Neuronal stem cell (in vitro differentiated cells): ENCODE measurements around the gene P3H2.

Experiments
- DNase-seq: peaks from one replicate; pipeline ENCODE4 v3.0.0-alpha.2; 2013; ENCODE audit warnings: low spot score
- H2AFZ ChIP-seq: one replicate; pipeline ENCODE4 v1.6.1; 2013; ENCODE audit warnings: mild to moderate bottlenecking, low read length, inconsistent platforms
- H2AK5ac ChIP-seq: 2 replicates; pipeline ENCODE4 v1.6.1; 2013; ENCODE audit warnings: low read depth, mild to moderate bottlenecking, inconsistent platforms, low read length, moderate library complexity, mixed read lengths
- H2BK120ac ChIP-seq: 2 replicates; pipeline ENCODE4 v1.6.1; 2013; ENCODE audit warnings: low read depth, mild to moderate bottlenecking, inconsistent platforms, low read length, moderate library complexity, mixed read lengths
- H2BK12ac ChIP-seq: one replicate; pipeline ENCODE4 v1.6.1; 2013; ENCODE audit warnings: low read length, inconsistent platforms
- H2BK15ac ChIP-seq: 2 replicates; pipeline ENCODE4 v1.6.1; 2013; ENCODE audit warnings: mild to moderate bottlenecking, low read length, inconsistent platforms, mixed read lengths
- H2BK5ac ChIP-seq: one replicate; pipeline ENCODE4 v1.6.1; 2013; ENCODE audit warnings: inconsistent platforms, mild to moderate bottlenecking, low read length, moderate library complexity
- H3K14ac ChIP-seq: one replicate; pipeline ENCODE4 v1.6.1; 2013; ENCODE audit warnings: low read length, inconsistent platforms
- H3K18ac ChIP-seq: 2 replicates; pipeline ENCODE4 v1.6.1; 2013; ENCODE audit warnings: low read length, inconsistent platforms
- H3K23ac ChIP-seq: 2 replicates; pipeline ENCODE4 v1.6.1; 2013; ENCODE audit warnings: low read depth, mild to moderate bottlenecking, mixed read lengths, low read length, inconsistent platforms; ENCODE audit not compliant: poor library complexity
- H3K27ac ChIP-seq: replicated peaks from 3 replicates; pipeline ENCODE4 v1.5.1; 2013; ENCODE audit warnings: low read length, inconsistent platforms
- H3K27me3 ChIP-seq, 3 experiments: 2 replicates each; pipeline ENCODE4 v1.6.1; 2013; ENCODE audit warnings: low read length in 3 of 3, mild to moderate bottlenecking in 2 of 3, inconsistent platforms in 1 of 3, low read depth in 1 of 3, mixed read lengths in 1 of 3, moderate library complexity in 1 of 3; ENCODE audit not compliant: control insufficient read depth in 3 of 3, insufficient read depth in 3 of 3
- H3K36me3 ChIP-seq, 2 donors: replicated peaks in 1 of 2; 2 replicates each; pipeline ENCODE4 v1.6.1; 2013; ENCODE audit warnings: low read length in 2 of 2; ENCODE audit not compliant: control insufficient read depth in 2 of 2, insufficient read depth in 2 of 2
- H3K4ac ChIP-seq: 2 replicates; pipeline ENCODE4 v1.6.1; 2013; ENCODE audit warnings: inconsistent platforms, mild to moderate bottlenecking, low read length, moderate library complexity
- H3K4me1 ChIP-seq, 2 donors: 1 replicate in 1 of 2; 2 replicates in 1 of 2; pipeline ENCODE4 v1.6.1; 2013; ENCODE audit warnings: low read length in 2 of 2, low read depth in 1 of 2; ENCODE audit not compliant: control insufficient read depth in 2 of 2, insufficient read depth in 1 of 2
- H3K4me2 ChIP-seq: one replicate; pipeline ENCODE4 v1.6.1; 2013; ENCODE audit warnings: mild to moderate bottlenecking, low read length, inconsistent platforms; ENCODE audit not compliant: insufficient read depth, poor library complexity, severe bottlenecking
- H3K4me3 ChIP-seq, 2 donors: 2 replicates each; pipeline ENCODE4 v1.5.1; 2013; ENCODE audit warnings: low read length in 2 of 2, mild to moderate bottlenecking in 2 of 2, inconsistent platforms in 1 of 2, moderate library complexity in 1 of 2
- H3K79me1 ChIP-seq: one replicate; pipeline ENCODE4 v1.6.1; 2013; ENCODE audit warnings: low read depth, mild to moderate bottlenecking, inconsistent platforms, low read length, moderate library complexity
- H3K9ac ChIP-seq: one replicate; pipeline ENCODE4 v1.6.1; 2013; ENCODE audit warnings: mild to moderate bottlenecking, low read depth, low read length, inconsistent platforms; ENCODE audit not compliant: poor library complexity
- H3K9me3 ChIP-seq, 2 donors: replicated peaks in 1 of 2; 2 replicates each; pipeline versions ENCODE3 to v1.6.1; 2013; ENCODE audit warnings: low read length in 2 of 2, mild to moderate bottlenecking in 2 of 2, inconsistent platforms in 1 of 2, low read depth in 1 of 2, mixed read lengths in 1 of 2, moderate library complexity in 1 of 2; ENCODE audit not compliant: control insufficient read depth in 2 of 2, insufficient read depth in 1 of 2
- H4K8ac ChIP-seq: one replicate; pipeline ENCODE4 v1.6.1; 2013; ENCODE audit warnings: low read depth, mild to moderate bottlenecking, inconsistent platforms, low read length, moderate library complexity
- H4K91ac ChIP-seq: one replicate; pipeline ENCODE4 v1.6.1; 2013; ENCODE audit warnings: low read length, low read depth, mild to moderate bottlenecking, inconsistent platforms; ENCODE audit not compliant: poor library complexity
- WGBS, 2 donors: extraction: QIAGEN DNeasy Blood & Tissue Kit; methylation state at CpG; one replicate each; pipeline ENCODE4 v1.1.7; 2013; ENCODE audit warnings: missing lambda C conversion rate in 2 of 2, mixed read lengths in 1 of 2; ENCODE audit not compliant: insufficient read length in 2 of 2, insufficient replicate concordance in 1 of 2; ENCODE audit errors: extremely low coverage in 2 of 2; 5-methylcytosine and 5-hydroxymethylcytosine counted together

Gene P3H2

GRCh38 chr3:190063490-190063889 is 57.2 kb downstream of the P3H2 start:
- Histone ChIP-seq H4K8ac (no peak overlapping the region), H3K4me3 (no peak overlapping the region), H3K23ac (no peak overlapping the region), H3K4ac (no peak overlapping the region), H3K36me3 (no peaks in the 10 kb centered on the region), H3K14ac (no peak overlapping the region), H2BK5ac (no peak overlapping the region), H2BK12ac (no peak overlapping the region), H3K9ac (no peak overlapping the region), H3K18ac (no peak overlapping the region), H3K4me1 (peaks cover 10% of the 10 kb centered on the region in 2 donors), H2BK120ac (no peak overlapping the region), H3K27me3 (no peaks in the 10 kb centered on the region), H3K9me3 (no peaks in the 10 kb centered on the region), H3K79me1 (no peaks in the 10 kb centered on the region), H2AFZ (no peak overlapping the region), H2BK15ac (no peak overlapping the region), H3K27ac (no peak overlapping the region), H4K91ac (no peak overlapping the region), H3K4me2 (no peak overlapping the region), H2AK5ac (no peak overlapping the region)
- DNase-seq: no peak
- no CpG with 5 or more reads among the region's 3 CpGs for WGBS, 2 donors

GRCh38 chr3:190060192-190060775 is 60.4 kb downstream of the P3H2 start:
- H4K91ac ChIP-seq: no peak overlapping the region
- no peak overlapping the region for H3K18ac ChIP-seq
- no peak overlapping the region for H2BK12ac ChIP-seq
- no peak overlapping the region for H2BK15ac ChIP-seq
- H3K79me1 ChIP-seq: no peaks in the 10 kb centered on the region
- no peak overlapping the region for H3K4me3 ChIP-seq
- no peak overlapping the region for H3K4me2 ChIP-seq
- no CpG with 5 or more reads among the region's 4 CpGs for WGBS, 2 donors
- H4K8ac ChIP-seq: no peak overlapping the region
- H3K27me3 ChIP-seq: no peaks in the 10 kb centered on the region
- no peak overlapping the region for H3K14ac ChIP-seq
- no peak for DNase-seq
- no peak overlapping the region for H3K4ac ChIP-seq
- H3K4me1 ChIP-seq: peaks cover 12 to 19% of the 10 kb centered on the region in 2 donors
- H2BK120ac ChIP-seq: no peak overlapping the region
- H3K36me3 ChIP-seq: no peaks in the 10 kb centered on the region
- H3K9ac ChIP-seq: no peak overlapping the region
- no peaks in the 10 kb centered on the region for H3K9me3 ChIP-seq
- H2BK5ac ChIP-seq: no peak overlapping the region
- H2AK5ac ChIP-seq: no peak overlapping the region
- no peak overlapping the region for H3K27ac ChIP-seq
- no peak overlapping the region for H3K23ac ChIP-seq
- no peak overlapping the region for H2AFZ ChIP-seq

- Histone ChIP-seq H3K9me3 (no peaks in the 10 kb centered on the region), H2BK15ac (no peak overlapping the region), H3K27me3 (no peaks in the 10 kb centered on the region), H3K4me3 (peak overlapping the region in 1 of 2 donors; percentile 23), H3K9ac (no peak overlapping the region), H3K14ac (no peak overlapping the region), H3K23ac (no peak overlapping the region), H3K4ac (no peak overlapping the region), H3K4me1 (peaks cover 12 to 19% of the 10 kb centered on the region in 2 donors), H2AFZ (peak overlapping the region; percentile 73), H4K8ac (no peak overlapping the region), H3K4me2 (no peak overlapping the region), H3K79me1 (no peaks in the 10 kb centered on the region), H3K18ac (no peak overlapping the region), H2BK5ac (no peak overlapping the region), H3K27ac (peak overlapping the region; percentile 22), H2BK120ac (no peak overlapping the region), H4K91ac (no peak overlapping the region), H2AK5ac (no peak overlapping the region), H3K36me3 (no peaks in the 10 kb centered on the region), H2BK12ac (no peak overlapping the region)
- WGBS, 2 donors: no CpG with 5 or more reads among the region's 1 CpG
- no peak for DNase-seq
Observed at GRCh38 chr3:190059242-190059590, 61.5 kb downstream of the P3H2 start.

GRCh38 chr3:190058521-190059241 is 62.0 kb downstream of the P3H2 start:
- Histone ChIP-seq H3K23ac (no peak overlapping the region), H4K8ac (no peak overlapping the region), H3K4me2 (peak overlapping the region; percentile 15), H2AFZ (peak overlapping the region; percentile 73), H3K18ac (no peak overlapping the region), H3K9ac (no peak overlapping the region), H3K79me1 (no peaks in the 10 kb centered on the region), H3K9me3 (no peaks in the 10 kb centered on the region), H3K27ac (peak overlapping the region; percentile 22), H3K4me1 (peaks cover 12 to 19% of the 10 kb centered on the region in 2 donors), H3K27me3 (no peaks in the 10 kb centered on the region), H2BK120ac (no peak overlapping the region), H2BK12ac (no peak overlapping the region), H3K14ac (no peak overlapping the region), H3K36me3 (no peaks in the 10 kb centered on the region), H3K4ac (no peak overlapping the region), H2BK5ac (no peak overlapping the region), H3K4me3 (peak overlapping the region in 1 of 2 donors; percentile 23), H4K91ac (no peak overlapping the region), H2BK15ac (no peak overlapping the region), H2AK5ac (no peak overlapping the region)
- DNase-seq: no peak
- no CpG with 5 or more reads among the region's 4 CpGs for WGBS, 2 donors
